A549 (cell line): Measurements from ENCODE around the gene OPRD1. TPM values are rescaled to one million over a fixed set of nuclear protein-coding genes. Genes with fewer than 3 reads are reported as not detected.
A peak's percentile ranks its signal among the peaks of the same experiment; 100 is the strongest.

Source experiments
- ATAC-seq, 2 experiments: fragments of 200-7000 bp in 1 of 2; fragments of >200 bp in 1 of 2; cut with Nextera tagmentation in 1 of 2; cut with Tn5 transposase in 1 of 2; 3 replicates each; pipeline versions ENCODE4 v1.8.0 to v1.9.1; 2018 to 2020; ENCODE audit warnings: mild to moderate bottlenecking in 1 of 2, moderate library complexity in 1 of 2
- CTCF ChIA-PET: fragments of 300-600 bp; sonication (Branson Sonifier 250); formaldehyde crosslinking; extraction: SDS; loops from one replicate; lab custom pipeline; 2021; ENCODE audit warnings: antibody characterized with exemption, inconsistent platforms; lab: Yijun Ruan, JAX
- POLR2A ChIA-PET: fragments of 350-600 bp; formaldehyde crosslinking; extraction: SDS; loops from one replicate; lab custom pipeline; 2021; ENCODE audit warnings: antibody characterized with exemption, inconsistent platforms; lab: Yijun Ruan, JAX
- DNase-seq, 2 experiments: peaks; one replicate each; pipeline versions ENCODE4 v3.0.0 to v3.0.0-alpha.2; 2011 to 2016; ENCODE audit warnings: low read depth in 1 of 2, low spot score in 1 of 2
- FAIRE-seq: peaks from 2 replicates; lab custom pipeline; 2011; peaks lifted over from hg19 to GRCh38; lab: Jason Lieb, UNC
- H3K27ac ChIP-seq, 2 experiments: fragments of >200 bp; sonication (Bioruptor Twin); formaldehyde crosslinking; 3 replicates each; pipeline ENCODE4 v1.5.1; 2016 to 2017
- H3K4me1 ChIP-seq: fragments of >200 bp; sonication (Bioruptor Twin); formaldehyde crosslinking; 3 replicates; pipeline ENCODE4 v1.6.1; 2016
- H3K4me2 ChIP-seq: fragments of >200 bp; sonication (Bioruptor Twin); formaldehyde crosslinking; 3 replicates; pipeline ENCODE4 v1.6.1; 2016
- H3K4me3 ChIP-seq: fragments of >200 bp; sonication (Bioruptor Twin); formaldehyde crosslinking; 3 replicates; pipeline ENCODE4 v1.5.1; 2016
- H3K9me3 ChIP-seq: fragments of >200 bp; sonication (Bioruptor Twin); formaldehyde crosslinking; 3 replicates; pipeline ENCODE4 v1.6.1; 2016
- CBX8 ChIP-seq: fragments of 200-600 bp; sonication (generic); IDR thresholded peaks from 2 replicates; pipeline ENCODE4 v1.6.1; 2016
- CEBPB ChIP-seq, 2 experiments: fragments of >200 bp in 1 of 2; sonication (Bioruptor Twin) in 1 of 2; formaldehyde crosslinking in 1 of 2; IDR thresholded peaks; 2 replicates each; pipeline ENCODE4 v1.6.1; 2012 to 2016
- CHD2 ChIP-seq: fragments of 150-350 bp; IDR thresholded peaks from 2 replicates; pipeline ENCODE4 v1.6.1; 2014; ENCODE audit warnings: low read length; ENCODE audit not compliant: partially characterized antibody
- E2F6 ChIP-seq: IDR thresholded peaks from 2 replicates; pipeline ENCODE4 v1.6.1; 2012; ENCODE audit warnings: low read depth, borderline replicate concordance
- EHMT2 ChIP-seq: fragments of 200-600 bp; sonication (generic); IDR thresholded peaks from 2 replicates; pipeline ENCODE4 v1.6.1; 2016; ENCODE audit warnings: antibody characterized with exemption, low read depth, mild to moderate bottlenecking, moderate library complexity
- ELK1 ChIP-seq: fragments of 150-350 bp; IDR thresholded peaks from 2 replicates; pipeline ENCODE4 v1.6.1; 2014; ENCODE audit warnings: low read depth, mild to moderate bottlenecking, low read length
- EP300 ChIP-seq, 2 experiments: fragments of >200 bp; sonication (Bioruptor Twin); formaldehyde crosslinking; IDR thresholded peaks; 2 replicates in 1 of 2; 3 replicates in 1 of 2; pipeline ENCODE4 v1.6.1; 2016 to 2017
- ESRRA ChIP-seq: fragments of 150-350 bp; IDR thresholded peaks from 2 replicates; pipeline ENCODE4 v1.6.1; 2014; ENCODE audit warnings: mild to moderate bottlenecking, low read length, borderline replicate concordance
- FOSB ChIP-seq: fragments of 250-450 bp; sonication (Bioruptor Pico); IDR thresholded peaks from 2 replicates; pipeline ENCODE4 v1.5.0; 2020; ENCODE audit warnings: mild to moderate bottlenecking, moderate library complexity
- FOXS1 ChIP-seq: fragments of 250-450 bp; sonication (Bioruptor Pico); IDR thresholded peaks from 2 replicates; pipeline ENCODE4 v1.5.0; 2020; ENCODE audit warnings: mild to moderate bottlenecking, moderate library complexity
- HMGXB4 ChIP-seq: fragments of 250-450 bp; sonication (Bioruptor Pico); IDR thresholded peaks from 2 replicates; pipeline ENCODE4 v1.5.0; 2021; ENCODE audit warnings: mild to moderate bottlenecking, moderate library complexity, borderline replicate concordance
- HOXA7 ChIP-seq: fragments of 250-450 bp; sonication (Bioruptor Pico); IDR thresholded peaks from 2 replicates; pipeline ENCODE4 v1.5.0; 2020; ENCODE audit warnings: mild to moderate bottlenecking, moderate library complexity
- KDM5A ChIP-seq: fragments of 200-600 bp; sonication (generic); IDR thresholded peaks from 2 replicates; pipeline ENCODE4 v1.6.1; 2016; ENCODE audit warnings: antibody characterized with exemption, mild to moderate bottlenecking
- MAZ ChIP-seq: fragments of 150-350 bp; IDR thresholded peaks from 2 replicates; pipeline ENCODE4 v1.6.1; 2014; ENCODE audit warnings: antibody characterized with exemption, low read depth, low read length, borderline replicate concordance
- NFE2L2 ChIP-seq: fragments of 150-350 bp; conservative IDR thresholded peaks from 2 replicates; pipeline ENCODE4 v1.6.1; 2014; ENCODE audit warnings: low read length
- NPAS2 ChIP-seq: fragments of 250-450 bp; sonication (Bioruptor Pico); IDR thresholded peaks from 2 replicates; pipeline ENCODE4 v1.8.0; 2022; ENCODE audit warnings: mild to moderate bottlenecking, moderate library complexity, borderline replicate concordance
- NR3C1 ChIP-seq: fragments of >200 bp; sonication (Bioruptor Twin); formaldehyde crosslinking; IDR thresholded peaks from 3 replicates; pipeline ENCODE4 v1.6.1; 2017
- POLR2A ChIP-seq: IDR thresholded peaks from 2 replicates; pipeline ENCODE4 v1.6.1; 2012; ENCODE audit warnings: mild to moderate bottlenecking, low read length
- POLR2AphosphoS2 ChIP-seq: conservative IDR thresholded peaks from 2 replicates; pipeline ENCODE4 v1.6.1; 2012; ENCODE audit warnings: low read length, improper control_type of control experiment, inconsistent platforms
- RAD21 ChIP-seq, 2 experiments: fragments of >200 bp in 1 of 2; sonication (Bioruptor Twin) in 1 of 2; formaldehyde crosslinking in 1 of 2; IDR thresholded peaks in 1 of 2; conservative IDR thresholded peaks in 1 of 2; 2 replicates in 1 of 2; 3 replicates in 1 of 2; pipeline ENCODE4 v1.6.1; 2012 to 2018; ENCODE audit warnings: inconsistent platforms in 1 of 2
- SMC3 ChIP-seq: fragments of >200 bp; sonication (Bioruptor Twin); formaldehyde crosslinking; IDR thresholded peaks from 3 replicates; pipeline ENCODE4 v1.6.1; 2018; ENCODE audit warnings: inconsistent platforms
- TP53 ChIP-seq: fragments of 250-450 bp; sonication (Bioruptor Pico); IDR thresholded peaks from 2 replicates; pipeline ENCODE4 v1.5.0; 2021; ENCODE audit warnings: mild to moderate bottlenecking, moderate library complexity
- USF2 ChIP-seq: fragments of 450-650 bp; IDR thresholded peaks from 2 replicates; pipeline ENCODE4 v1.6.1; 2014; ENCODE audit warnings: antibody characterized with exemption
- ZSCAN20 ChIP-seq: fragments of 250-450 bp; sonication (Bioruptor Pico); IDR thresholded peaks from 2 replicates; pipeline ENCODE4 v1.8.0; 2022; ENCODE audit warnings: mild to moderate bottlenecking, moderate library complexity
- WGBS: methylation state at CpG from one replicate; pipeline ENCODE4 v1.1.6; 2017; ENCODE audit errors: missing lambda C conversion rate; 5-methylcytosine and 5-hydroxymethylcytosine counted together
- polyA plus RNA-seq, 4 experiments: library from polyadenylated mRNA; depleted of rRNA in 3 of 4; stranded (reverse); fragments of >200 nt; fragmentation: RNase III in 1 of 4; extraction: RNeasy Plus Mini Kit Qiagen cat#74134 plus additional on column Dnase treatment in 1 of 4; gene quantifications; 2 replicates in 3 of 4; 3 replicates in 1 of 4; pipeline ENCODE4 v1.2.3, GENCODE V29; 2011 to 2017

The OPRD1 gene
- polyA plus RNA-seq, 2 of the 4 experiments (the other 2 are of a cell fraction), result not detected

GRCh38 chr1:28865997-28866650 is 54.2 kb downstream of the OPRD1 start:
- no peak overlapping the region for H3K4me3 ChIP-seq
- TF ChIP-seq EP300 (IDR thresholded peaks at IDR 0.05) (no peak), KDM5A (no peak), USF2 (no peak), ESRRA (no peak), SMC3 (no peak), NPAS2 (CRISPR knock-in tag) (no peak), FOSB (CRISPR knock-in tag) (no peak), ELK1 (no peak), CBX8 (no peak), MAZ (no peak)
- DNase-seq (no peak), FAIRE-seq (no peak), ATAC-seq (peak; percentile 65 to 70; a peak in 5 of 6 replicates)
- POLR2A ChIA-PET, result no interaction called here
- WGBS, result 58% methylated on average over 10 of the region's 10 CpGs
- peaks cover 9% of the 10 kb centered on the region for H3K4me1 ChIP-seq
- H3K9me3 ChIP-seq, result no peaks in the 10 kb centered on the region
- no peak overlapping the region for H3K4me2 ChIP-seq
- H3K27ac ChIP-seq, result no peak overlapping the region
- CTCF ChIA-PET, result interaction anchor here (0.6 to 3.9 kb wide), 6 partner anchors 11 to 146 kb away, joined by 3 to 25 read pairs (median 6); no protein-coding TSS in a partner anchor

- no peaks in the 10 kb centered on the region for H3K9me3 ChIP-seq
- H3K4me1 ChIP-seq, result peaks cover 17% of the 10 kb centered on the region
- no peak overlapping the region for H3K4me3 ChIP-seq
- no peak for FAIRE-seq
- 51% methylated on average over 3 of the region's 3 CpGs for WGBS
- no peak for DNase-seq
- ChIA-PET CTCF (interaction anchor here (0.7 to 3.9 kb wide), 6 partner anchors 9 to 49 kb away, joined by 3 to 25 read pairs (median 6); no protein-coding TSS in a partner anchor), POLR2A (no interaction called here)
- TF ChIP-seq NPAS2 (CRISPR knock-in tag) (no peak), TP53 (CRISPR knock-in tag) (no peak), POLR2A (no peak), ESRRA (no peak), E2F6 (no peak), RAD21 (conservative IDR thresholded peaks at IDR 0.05 in 1 of 2, IDR thresholded peaks at IDR 0.05 in 1 of 2) (no peak), NR3C1 (no peak), HMGXB4 (CRISPR knock-in tag) (no peak), ZSCAN20 (CRISPR knock-in tag) (no peak), CHD2 (no peak), NFE2L2 (no peak), EHMT2 (no peak), POLR2AphosphoS2 (no peak), CEBPB (IDR thresholded peaks at IDR 0.05) (no peak), FOXS1 (no peak), HOXA7 (CRISPR knock-in tag) (no peak)
- no peak for ATAC-seq
- H3K27ac ChIP-seq, result no peak overlapping the region
- H3K4me2 ChIP-seq, result no peak overlapping the region
Measured at GRCh38 chr1:28867850-28868249, 55.9 kb downstream of the OPRD1 start.
